Measurements from ENCODE around the gene CLOCK. TPM values are rescaled to one million over a fixed set of nuclear protein-coding genes. Genes with fewer than 3 reads are reported as not detected.

The CLOCK gene
- 4.2 to 6.2 TPM (median 4.9 TPM) in 5 replicates for total RNA-seq (2022; extraction: Qiagen RNA extraction)

GRCh38 chr4:55546756-55547465 lies at the start of gene CLOCK:
Gene CLOCK, minus strand, starts transcription at chr4:55546909. Its CDS starts 64,124 bp downstream, at chr4:55482785.

DNA sequence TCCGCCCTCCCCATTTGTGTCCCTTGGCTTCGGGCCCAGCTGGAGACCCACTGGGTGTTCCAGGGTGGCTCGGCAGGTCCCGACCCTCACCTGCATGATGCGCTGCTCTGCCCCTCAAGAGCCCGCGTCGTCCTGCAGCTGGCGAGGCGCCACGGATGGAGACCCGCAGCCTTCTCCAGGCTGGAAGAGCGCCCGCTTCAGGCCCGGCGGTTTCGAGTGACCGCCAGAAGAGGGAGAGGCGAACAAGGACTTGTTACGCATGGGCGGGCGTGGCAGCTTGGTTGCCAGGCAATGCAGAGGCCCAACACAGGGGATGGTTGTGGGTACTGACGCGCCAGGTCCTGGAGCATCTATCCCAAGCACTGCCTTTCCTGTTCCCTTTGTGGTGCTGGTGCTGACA lies 45.3 kb upstream of the CLOCK start, which contains the start of gene PDCL2:
PDCL2 (minus strand) TSS at position 232 of the 400 bp plus-strand sequence; CDS start at position 96, 136 bp downstream.

DNA sequence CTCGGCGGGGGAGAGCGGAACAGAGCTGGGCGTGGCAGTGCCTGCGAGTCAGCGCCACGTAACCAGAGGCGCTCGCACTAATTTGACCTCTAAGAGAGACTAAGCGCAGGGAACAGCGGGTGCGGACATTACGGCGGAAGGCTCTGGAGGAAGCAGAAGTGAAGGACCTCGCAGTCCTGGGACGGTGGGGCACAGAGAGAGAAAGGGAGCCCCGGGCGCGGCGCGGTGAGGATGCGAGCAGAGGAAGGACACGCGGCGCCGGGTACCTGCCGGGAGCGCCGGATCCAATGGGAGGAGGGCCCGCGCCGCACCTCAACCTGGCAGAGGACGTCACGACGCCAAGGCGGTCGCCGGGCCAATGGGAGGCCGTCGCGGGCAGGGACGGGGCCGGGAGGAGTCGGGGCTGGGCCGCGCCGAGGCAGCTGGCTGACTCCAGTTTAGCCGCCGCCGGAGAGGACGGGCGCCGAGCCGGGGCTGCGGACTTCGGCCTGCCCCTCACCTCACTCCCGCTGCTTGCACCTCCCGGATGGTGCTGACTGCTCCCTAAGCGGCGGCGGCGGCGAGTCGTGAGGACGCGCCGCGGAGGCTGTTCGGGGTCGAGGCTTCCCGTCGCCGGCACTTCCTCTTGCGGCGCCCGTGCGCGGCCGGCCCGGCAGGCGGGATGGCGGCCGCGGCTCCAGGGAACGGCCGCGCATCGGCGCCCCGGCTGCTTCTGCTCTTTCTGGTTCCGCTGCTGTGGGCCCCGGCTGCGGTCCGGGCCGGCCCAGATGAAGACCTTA lies 151.0 kb downstream of the CLOCK start, which contains the start of gene TMEM165:
TMEM165 (plus strand) TSS at position 429 of the 779 bp plus-strand sequence; CDS start at position 662, 233 bp downstream.

Other genes with a start within 250 kb of the CLOCK start
- 6.2 to 11.8 TPM (median 10.3 TPM) in 5 replicates for gene SRD5A3, start 200.7 kb downstream of the CLOCK start, total RNA-seq (2022; extraction: Qiagen RNA extraction)
- 51.1 to 60.2 TPM (median 55.5 TPM) in 5 replicates for gene TMEM165, start 151.0 kb downstream of the CLOCK start, total RNA-seq (2022; extraction: Qiagen RNA extraction)
- gene PDCL2, start 45.3 kb upstream of the CLOCK start, total RNA-seq (2022; extraction: Qiagen RNA extraction): not detected in 5 replicates
- 0.43 to 1.1 TPM (median 0.53 TPM) in 5 replicates for gene NMU, start 89.4 kb upstream of the CLOCK start, total RNA-seq (2022; extraction: Qiagen RNA extraction)

Measured in A549 treated with CORT108297 at 1 μM for 4 hours (cell line).